Stimulated activated CD4-positive, alpha-beta T cell treated with anti-CD3 and anti-CD28 coated beads, Interleukin-2, amount 100 ng/mL, for 48 hours (primary cell): ENCODE results near the gene FNBP1L.

Source experiments
- DNase-seq, 2 donors: peaks; one replicate each; pipeline ENCODE4 v3.0.0-alpha.2; 2020

FNBP1L gene

DNA sequence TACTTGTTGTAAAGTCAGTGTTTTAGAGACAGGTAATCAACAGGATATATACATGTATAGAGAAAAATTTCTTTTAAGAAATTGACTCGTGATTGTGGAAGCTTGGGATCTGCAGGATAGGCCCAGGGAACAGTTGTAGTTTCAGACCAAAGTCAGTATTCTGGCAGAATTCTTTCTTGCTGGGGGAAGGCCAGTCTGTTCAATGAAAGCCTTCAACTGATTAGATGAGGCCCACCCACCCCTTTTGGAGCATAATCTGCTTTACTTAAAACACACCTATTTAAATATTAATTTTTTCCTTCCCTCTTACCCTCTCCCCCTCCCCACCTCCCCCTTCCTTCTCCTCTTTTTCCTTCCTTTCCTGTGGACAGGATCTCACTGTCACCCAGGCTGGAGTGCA is 48.0 kb downstream of the FNBP1L start:
- no peak for DNase-seq

DNA sequence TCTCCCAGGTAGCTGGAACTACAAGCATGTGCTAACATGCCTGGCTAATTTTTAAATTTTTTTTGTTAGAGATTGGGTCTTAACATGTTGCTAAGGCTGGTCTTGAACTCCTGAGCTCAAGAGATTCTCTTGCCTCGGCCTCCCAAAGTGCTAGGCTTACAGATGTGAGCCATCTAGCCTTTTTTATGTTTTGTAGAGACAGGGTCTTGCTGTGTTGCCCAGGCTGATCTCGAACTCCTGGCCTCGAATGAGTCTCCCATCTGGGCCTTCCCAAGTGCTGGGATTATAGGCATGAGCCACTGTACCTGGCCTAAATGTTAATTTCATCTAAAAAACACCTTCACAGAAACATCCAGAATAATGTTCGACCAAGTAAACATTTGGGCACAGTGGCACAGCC is 48.6 kb downstream of the FNBP1L start:
- no peak for DNase-seq

DNA sequence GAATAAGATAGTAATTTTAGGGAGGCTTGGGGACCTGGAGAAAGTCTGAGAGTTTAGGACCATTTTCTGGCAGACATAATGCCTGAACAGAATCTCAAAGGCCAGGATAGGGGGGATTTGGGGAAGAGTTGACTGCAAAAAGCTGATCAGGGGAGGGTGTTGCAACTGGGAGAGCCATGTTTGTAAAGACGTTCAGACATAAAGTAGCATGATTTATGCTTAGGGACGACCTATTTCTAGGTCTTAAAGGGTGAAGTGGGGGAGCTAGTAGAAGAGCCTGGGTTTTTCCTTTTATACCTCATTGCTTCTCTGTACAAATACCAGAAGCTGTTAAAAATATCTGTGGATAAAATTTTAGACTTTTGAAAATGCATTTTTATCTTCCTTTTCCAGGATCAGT is 51.2 kb downstream of the FNBP1L start:
- no peak for DNase-seq

DNA sequence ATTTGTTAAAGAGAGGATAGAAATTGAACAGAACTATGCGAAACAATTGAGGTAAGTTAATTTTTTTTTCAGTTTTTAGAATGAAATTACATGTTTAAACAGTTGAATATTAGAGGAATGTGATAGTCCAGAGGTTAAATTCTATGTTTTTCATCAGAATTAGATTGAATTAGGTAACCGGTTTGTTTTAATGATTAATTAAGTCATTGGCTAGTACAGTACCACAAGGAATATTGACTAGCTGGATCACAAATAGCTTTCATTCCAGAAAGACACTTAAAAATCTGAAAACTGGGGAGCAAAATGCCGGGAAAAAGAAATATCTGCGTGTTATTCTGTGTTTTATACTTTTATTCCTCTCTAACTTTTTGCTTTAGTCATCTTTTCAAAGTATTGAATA is 51.6 kb downstream of the FNBP1L start:
- DNase-seq, result no peak

DNA sequence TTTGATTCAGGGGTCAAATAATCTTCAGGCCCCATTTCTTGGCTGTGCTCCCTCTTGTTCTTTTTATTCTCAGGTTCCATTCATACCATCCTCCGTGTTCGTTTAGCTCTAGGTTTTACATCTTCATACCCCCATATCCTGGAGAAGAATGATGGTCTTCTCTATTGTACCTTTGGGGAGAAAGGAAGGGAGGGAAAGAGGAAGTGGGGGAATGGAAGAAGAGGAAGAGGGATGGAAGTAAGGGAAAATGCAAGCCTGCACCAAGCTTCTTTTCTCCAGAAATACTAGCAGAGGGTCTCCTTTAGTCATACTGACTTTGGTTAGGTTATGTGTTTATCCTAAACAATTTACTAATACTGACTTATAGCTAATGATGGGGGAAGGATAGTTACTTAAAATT is 52.4 kb downstream of the FNBP1L start:
- DNase-seq, result no peak

DNA sequence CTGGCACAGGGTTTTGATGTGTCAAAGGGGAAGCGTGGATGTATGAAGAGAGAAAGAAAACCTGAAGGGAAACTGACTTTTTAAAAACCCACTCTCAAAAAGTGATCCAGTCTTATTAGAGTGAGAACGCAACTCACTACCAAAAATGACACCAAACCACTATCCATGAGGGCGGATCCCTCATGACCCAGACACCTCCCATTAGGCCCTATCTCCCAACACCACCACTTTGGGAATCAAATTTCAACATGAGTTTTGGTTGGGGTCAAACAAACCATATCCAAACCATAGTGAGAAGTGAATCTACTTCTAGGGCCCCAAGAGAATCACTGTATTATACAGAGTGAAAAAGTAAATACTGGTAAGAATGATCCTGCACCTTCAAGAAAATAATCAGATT is 53.5 kb downstream of the FNBP1L start:
- DNase-seq, result no peak

DNA sequence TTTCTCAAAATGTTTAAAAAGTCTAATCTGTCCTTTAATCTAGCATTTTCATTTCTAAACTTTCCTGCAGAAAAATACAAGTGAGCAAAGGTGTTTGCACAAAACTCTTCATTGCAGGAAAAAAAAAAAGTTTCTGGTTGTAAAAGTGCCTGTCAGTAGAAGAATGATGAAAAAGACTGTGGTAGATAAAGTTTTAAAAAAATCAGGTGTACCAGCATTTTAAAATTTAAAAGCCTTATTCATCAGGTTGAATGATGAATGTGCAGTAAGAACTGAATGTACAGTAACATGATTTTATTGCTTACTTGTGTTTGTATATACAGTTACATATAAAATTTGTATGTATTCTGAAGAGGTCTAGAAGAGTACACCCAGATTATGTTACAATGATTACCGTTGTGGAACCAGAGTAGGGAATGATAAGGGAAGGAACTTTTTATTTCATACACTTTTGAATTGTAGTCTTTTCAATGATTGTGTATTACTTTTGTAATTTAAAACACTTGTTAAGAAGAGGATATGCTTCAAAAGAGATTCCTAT is 54.0 kb downstream of the FNBP1L start:
- DNase-seq, result no peak

DNA sequence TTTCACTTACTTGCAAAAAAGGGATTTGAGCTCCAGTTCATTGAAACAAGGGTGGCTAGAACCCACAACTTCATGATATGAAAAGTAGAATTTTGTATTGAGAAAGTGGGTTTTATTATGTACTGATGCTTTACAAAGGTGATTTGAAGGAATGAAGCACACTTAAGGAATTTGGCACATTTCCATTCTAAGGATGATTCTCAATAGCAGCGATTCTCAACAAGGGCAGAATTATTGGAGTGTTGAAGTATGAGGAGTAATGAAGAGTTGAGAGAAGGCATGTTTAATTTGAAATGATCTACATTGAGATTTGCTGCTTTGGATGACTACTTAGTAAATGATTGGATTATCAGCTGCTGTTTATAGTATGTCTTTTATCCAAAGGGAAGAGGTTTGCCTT is 54.7 kb downstream of the FNBP1L start:
- DNase-seq, result no peak

DNA sequence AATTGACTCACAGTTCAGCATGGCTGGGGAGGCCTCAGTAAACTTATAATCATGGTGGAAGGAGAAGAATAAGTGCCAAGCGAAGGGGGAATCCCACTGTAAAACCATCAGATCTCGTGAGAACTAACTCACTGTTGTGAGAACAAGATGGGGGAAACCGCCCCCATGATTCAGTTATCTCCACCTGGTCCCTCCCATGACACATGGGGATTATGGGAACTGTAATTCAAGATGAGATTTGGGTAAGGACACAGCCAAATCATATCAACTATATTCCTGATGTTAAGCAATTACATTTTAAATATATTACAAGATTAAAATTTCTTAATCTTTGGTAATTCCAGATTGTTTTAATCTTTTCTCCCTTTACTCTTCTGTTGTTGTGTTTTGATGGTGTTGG is 55.2 kb downstream of the FNBP1L start:
- no peak for DNase-seq

DNA sequence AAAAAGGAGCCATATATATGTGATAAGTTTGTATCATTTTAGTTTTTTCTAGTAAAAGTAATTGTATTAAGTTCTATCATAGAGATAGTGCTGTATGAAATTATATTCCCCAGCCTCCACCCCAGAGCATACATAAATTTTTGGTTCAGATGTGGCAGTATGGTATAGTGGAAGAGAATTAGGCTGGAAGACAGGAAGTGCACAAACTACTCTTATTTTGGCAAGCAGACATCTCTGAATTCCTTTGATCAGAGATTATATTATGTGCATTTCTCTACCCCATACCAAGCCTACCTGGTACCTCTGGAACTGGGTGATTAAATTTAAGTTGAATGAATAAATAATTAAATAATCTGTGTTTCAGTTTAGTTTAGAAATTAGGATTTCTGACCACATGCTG is 55.9 kb downstream of the FNBP1L start:
- no peak for DNase-seq

DNA sequence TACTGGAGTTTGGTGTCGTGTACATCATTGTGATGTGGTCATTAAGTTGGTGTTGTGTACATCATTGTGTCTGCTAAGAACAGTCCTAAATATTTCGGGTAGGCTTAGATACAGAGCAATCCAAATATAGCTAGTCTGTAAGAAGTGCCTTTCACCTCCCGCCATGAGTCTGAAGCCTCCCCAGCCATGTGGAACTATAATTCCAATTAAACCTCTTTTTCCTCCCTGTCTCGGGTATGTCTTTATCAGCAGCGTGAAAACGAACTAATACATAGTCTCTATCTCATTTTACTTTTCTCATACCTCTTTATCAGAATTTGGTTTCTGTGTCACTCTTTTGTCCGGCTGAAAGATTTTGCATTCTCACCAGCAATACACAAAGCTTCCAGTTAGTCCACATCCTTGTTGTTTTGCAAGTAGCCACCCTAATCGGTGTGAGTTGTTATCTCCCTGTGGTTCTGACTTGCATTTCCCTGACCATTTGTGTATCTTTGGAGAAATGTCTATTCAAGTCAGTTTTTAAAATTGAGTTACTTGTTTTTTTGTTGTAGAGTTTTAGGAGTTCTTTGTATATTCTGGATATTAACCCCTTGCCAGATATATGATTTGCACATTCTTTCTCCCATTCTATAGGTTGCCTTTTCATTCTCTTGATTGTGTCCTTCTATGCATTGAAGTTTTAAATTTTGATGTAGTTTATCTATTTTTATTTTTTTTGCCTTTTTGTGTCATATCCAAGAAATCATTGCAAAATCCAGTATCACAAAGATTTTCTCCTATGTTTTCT is 56.5 kb downstream of the FNBP1L start:
- DNase-seq, result no peak

DNA sequence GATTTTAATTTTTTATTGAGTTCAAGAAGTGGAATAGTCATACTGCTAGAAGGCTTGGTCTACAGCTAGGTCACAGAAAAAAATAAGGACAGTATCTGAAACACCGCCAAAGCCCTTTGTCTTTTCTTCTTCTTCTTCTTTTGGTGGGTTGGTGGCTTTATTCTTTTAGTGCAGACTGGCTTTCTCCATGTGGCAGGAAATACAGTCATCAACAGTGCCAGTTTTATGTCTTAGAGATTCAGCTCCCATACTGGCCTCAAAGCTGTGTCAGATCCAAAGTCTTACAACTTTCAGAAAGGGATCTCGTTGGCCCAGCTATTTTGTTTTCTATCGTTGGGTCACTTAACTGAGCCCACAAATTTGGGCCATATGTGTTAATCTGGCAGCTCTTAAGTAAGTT is 58.2 kb downstream of the FNBP1L start:
- DNase-seq, result no peak

DNA sequence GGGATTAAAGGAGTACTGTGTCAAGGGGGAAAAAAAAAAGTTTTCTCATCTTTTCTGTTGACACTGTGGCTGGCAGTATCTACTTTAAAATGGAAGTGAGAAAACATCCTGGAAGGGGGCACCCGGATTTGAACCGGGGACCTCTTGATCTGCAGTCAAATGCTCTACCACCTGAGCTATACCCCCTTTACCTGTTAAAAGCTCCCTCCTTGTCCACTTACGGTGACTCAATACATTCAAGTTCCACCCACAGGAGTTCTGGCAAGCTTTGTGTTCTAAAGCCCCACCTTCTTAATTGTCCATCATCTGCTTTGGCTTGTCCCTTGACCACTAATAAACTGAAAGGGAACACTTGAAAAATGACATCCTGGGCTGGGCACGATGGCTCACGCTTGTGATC is 68.2 kb downstream of the FNBP1L start:
- DNase-seq, result no peak

DNA sequence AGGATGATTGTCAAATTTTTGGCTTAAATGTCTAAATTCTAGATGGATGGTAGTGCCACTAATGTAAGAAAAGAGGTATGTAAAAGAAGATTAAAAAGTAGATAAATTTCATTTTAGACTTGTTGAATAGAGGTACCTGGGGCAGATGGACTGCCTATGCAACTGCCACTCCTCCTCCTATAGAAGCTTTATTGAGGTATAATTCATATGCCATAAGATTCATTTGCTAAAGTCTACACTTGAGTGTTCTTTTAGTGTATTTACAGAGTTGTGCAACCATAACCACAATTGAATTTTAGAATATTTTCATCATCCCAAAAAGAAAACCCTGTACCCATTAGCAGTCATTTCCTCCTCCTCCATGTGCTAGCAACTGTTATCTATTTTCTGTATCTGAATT is 70.6 kb downstream of the FNBP1L start:
- DNase-seq, result no peak

DNA sequence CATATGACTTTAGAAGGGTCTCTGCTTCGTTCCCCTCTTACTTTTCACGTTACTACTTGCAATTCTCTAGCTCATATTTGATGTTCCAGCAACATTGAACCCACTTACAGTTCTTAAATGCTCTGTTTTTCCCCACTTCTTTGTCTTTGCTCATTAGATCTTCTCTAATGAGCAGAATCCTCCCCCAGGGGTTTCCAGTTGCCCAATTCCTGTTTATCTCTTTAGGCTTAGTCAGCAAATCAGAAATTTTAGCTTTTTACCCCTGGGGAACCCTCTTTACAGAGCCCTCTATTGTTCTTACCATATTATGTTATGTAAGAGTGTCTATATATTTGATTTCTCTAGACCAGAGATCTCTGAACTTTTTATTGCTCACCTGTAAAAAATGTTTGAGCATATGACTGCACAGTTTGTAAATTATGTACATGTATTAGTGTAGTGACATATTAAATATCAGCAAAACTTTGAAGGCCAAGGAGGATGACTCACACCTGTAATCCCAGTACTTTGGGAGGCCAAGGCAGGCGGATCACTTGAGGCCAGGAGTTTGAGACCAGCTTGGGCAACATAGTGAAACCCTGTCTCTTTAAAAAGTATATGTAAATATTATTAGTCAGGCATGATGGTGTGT is 71.4 kb downstream of the FNBP1L start:
- no peak for DNase-seq

DNA sequence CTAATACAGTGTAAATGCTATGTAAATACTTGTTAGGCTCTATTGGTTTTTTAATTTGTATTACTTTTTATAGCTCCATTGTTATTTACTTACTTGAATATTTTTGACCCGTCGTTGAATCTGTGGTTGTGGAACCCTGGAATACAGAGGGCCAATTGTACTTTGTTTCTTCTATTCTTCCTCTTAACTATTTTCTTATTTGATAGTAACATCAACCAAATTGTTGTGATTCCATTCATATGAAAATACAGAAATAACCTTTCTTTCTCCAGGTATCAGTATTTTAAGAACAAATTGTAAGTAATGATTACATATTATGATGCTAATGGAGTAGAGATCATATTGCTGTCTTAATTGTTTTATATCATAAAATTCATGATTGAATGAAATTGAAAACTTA is 73.7 kb downstream of the FNBP1L start:
- no peak for DNase-seq

DNA sequence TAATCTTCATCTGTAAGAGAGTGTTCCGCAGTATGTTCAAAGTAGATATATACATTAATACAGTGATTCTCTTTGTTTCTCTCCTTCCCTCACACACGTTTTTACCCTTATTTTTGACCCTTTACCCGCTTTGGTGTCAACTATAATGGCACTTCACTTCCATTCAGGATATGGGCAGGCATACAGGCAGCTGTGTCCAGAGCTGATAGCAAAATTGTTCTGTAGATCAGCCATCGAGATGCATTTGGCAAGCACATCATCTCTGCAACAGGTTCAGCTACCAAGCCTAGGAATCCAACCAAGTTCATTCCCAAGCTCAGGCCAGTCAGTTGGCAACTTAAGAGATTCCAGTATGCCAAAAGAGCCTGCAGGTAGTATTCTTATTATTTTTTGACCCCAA is 74.8 kb downstream of the FNBP1L start:
- DNase-seq, result no peak

DNA sequence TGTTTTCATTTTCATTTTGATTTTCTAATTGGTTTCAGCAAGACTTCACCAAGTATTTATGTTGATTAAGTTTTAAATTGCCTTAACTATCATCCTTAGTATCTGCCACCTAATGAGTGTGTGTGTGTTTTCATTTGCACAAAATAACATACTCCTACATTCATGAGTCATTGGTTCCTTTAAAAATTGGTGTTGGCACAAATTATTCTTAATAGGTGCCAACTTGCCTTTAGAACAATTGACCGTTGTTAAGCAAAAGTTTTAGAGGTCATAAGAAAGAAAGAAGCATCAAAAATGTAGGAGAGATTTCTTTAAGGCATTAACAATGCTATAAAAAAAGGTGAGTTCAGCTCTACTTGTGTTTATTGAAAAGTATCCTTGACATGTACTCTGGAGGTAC is 77.5 kb downstream of the FNBP1L start:
- no peak for DNase-seq

DNA sequence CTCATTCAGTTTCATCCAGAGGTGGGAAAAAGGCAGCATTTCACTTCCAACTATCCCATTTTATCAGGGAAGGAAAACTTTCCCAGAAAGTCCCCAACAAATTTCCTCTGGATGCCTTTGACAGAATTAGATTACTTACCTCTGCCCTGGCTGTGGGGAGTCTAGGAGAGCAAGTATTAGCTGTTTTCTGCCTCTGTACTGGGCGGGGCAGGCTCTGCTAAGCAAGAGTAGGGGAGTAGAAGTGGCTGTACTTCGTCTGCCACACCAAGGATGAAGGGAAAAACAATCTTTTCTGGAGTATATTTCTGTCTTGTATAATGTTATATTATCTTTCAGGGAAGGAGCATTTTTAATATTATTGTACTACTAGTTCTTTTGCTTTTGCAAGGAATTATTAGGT is 78.5 kb downstream of the FNBP1L start:
- no peak for DNase-seq

DNA sequence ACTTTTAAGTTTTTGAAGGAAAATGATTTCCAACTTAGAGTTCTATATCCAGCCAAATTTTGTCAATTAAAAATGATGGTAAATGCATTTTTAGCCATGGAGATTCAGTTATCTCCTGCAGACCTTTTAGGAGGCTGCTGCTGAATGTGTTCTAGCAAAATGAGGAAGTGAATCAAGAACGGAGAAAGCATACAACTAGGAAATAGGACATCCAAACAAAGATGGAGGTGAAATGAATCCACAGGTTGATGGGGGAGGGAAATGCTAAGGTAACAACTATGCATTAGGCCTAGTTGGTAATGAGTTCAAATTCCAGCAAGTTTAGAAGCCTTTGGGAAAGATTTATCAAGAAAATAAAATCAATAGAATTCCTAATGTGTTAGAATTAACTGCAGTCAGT is 80.5 kb downstream of the FNBP1L start:
- no peak for DNase-seq

DNA sequence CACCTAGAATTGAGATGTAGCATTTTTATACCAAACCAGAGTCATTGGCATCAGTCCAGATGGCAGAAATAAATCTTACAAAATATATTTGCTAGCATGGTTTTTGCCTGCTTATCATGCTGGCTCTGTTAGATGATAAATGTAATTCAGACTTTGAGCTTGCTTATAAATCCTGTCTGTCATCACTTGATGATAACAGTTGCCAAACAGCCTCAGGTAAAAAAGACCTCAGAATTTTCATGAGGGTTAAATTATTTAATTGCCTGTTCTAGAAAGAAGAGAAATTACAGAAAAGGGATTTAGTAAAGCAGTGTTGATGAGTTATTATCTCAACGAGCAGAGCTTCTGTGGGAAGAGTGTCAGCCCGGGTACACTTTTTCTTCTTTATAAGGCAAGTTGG is 83.3 kb downstream of the FNBP1L start:
- no peak for DNase-seq

DNA sequence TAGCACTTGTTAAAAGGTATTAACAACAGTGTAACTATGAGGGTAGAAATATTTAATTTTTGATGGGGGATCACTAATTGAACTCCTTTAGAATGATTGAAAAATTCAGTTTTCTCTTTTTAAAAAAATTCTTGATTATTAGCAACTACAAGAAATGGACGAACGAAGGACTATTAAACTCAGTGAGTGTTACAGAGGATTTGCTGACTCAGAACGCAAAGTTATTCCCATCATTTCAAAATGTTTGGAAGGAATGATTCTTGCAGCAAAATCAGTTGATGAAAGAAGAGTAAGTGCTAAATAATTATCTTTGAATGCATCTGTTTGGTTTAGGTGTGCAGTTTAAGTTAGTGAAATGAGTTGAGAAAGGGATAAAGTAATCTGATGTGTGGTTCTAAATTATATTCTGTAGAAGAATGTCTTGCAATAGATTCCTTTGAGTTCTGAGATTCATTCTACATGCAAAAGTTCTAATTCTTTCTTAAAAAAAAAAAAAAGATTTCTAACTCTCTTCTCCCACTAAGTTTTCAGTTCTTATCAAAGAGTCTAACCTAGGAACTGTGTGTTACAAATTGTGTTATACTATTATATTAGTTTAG is 85.0 kb downstream of the FNBP1L start:
- no peak for DNase-seq

DNA sequence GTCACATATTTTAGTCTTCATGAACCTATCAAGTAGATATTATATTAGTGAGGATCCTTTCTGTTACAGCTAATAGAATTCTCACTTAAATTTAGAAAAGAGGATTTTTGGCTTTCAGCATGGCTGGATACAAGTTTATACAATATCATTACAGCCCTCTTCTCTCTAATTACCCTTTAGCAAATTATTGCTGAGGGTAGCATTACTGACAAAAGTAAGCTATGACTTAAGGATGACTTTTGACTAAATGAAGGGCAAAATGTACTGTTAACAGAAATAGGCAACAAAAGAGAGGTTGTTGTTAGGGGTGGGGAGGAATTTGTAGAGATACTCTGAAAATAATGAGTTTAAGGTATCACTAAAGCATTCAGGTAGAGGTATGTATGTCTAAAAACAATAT is 85.8 kb downstream of the FNBP1L start:
- DNase-seq, result no peak

DNA sequence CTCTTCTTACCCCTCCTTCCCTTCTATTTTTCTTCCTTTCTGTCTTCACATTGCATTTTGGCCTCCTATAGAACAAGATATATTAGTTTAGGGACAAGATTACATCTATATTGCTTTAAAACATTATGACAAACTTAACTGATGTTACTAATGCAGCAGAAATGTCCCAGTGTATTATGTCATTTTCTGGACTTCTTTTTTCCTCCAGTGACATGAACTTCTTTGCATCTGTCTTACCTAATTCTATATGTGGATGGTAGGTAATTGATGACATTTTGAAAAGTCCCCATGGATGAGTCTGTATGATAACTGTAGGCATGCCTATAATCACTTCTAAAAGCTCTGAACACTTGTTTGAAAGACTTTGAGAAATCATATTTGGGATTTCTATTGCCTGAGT is 89.5 kb downstream of the FNBP1L start:
- no peak for DNase-seq
